Vagina (tissue), 2 donors: ENCODE measurements around the gene RETREG1. TPM values are rescaled to one million over a fixed set of nuclear protein-coding genes. Genes with fewer than 3 reads are reported as not detected.

Source experiments
- DNase-seq, 2 donors: peaks; one replicate each; pipeline ENCODE4 v3.0.0-alpha.2; 2017; ENCODE audit errors: extremely low spot score in 2 of 2
- H3K27ac ChIP-seq: fragments of 200-600 bp; sonication (generic); one replicate; pipeline ENCODE4 v1.5.1; 2019
- H3K27me3 ChIP-seq: fragments of 200-600 bp; sonication (generic); one replicate; pipeline ENCODE4 v1.5.1; 2019
- H3K36me3 ChIP-seq, 2 donors: fragments of 200-600 bp; sonication (generic); one replicate each; pipeline ENCODE4 v1.5.1; 2017 to 2019
- H3K4me1 ChIP-seq: fragments of 200-600 bp; sonication (generic); one replicate; pipeline ENCODE4 v1.5.1; 2019
- H3K4me3 ChIP-seq, 2 donors: fragments of 200-600 bp; sonication (generic); 1 replicate in 1 of 2; 2 replicates in 1 of 2; pipeline ENCODE4 v1.5.1; 2016 to 2019
- H3K9me3 ChIP-seq: fragments of 200-600 bp; sonication (generic); one replicate; pipeline ENCODE4 v1.5.1; 2019
- CTCF ChIP-seq, 3 experiments: fragments of 450-650 bp in 2 of 3; fragments of 200-600 bp in 1 of 3; sonication (generic) in 1 of 3; IDR thresholded peaks; one replicate each; pipeline ENCODE4 v1.5.1; 2017 to 2019; ENCODE audit warnings: antibody characterized with exemption in 3 of 3, mild to moderate bottlenecking in 2 of 3, moderate library complexity in 2 of 3
- POLR2A ChIP-seq, 2 donors: fragments of 450-650 bp; IDR thresholded peaks; one replicate each; pipeline ENCODE4 v1.6.1; 2017; ENCODE audit warnings: antibody characterized with exemption in 2 of 2, mild to moderate bottlenecking in 2 of 2, moderate library complexity in 2 of 2
- POLR2AphosphoS5 ChIP-seq, 2 donors: sonication (generic); formaldehyde crosslinking; IDR thresholded peaks; one replicate each; pipeline ENCODE4 v1.9.0; 2017; ENCODE audit warnings: antibody characterized with exemption in 2 of 2, mild to moderate bottlenecking in 2 of 2, low read depth in 1 of 2; ENCODE audit not compliant: insufficient read depth in 1 of 2
- intact Hi-C: fragments of 100-400 bp; cut with DNase I; formaldehyde crosslinking; loops from one replicate; pipeline ENCODE4 v1.15.1; 2023
- total RNA-seq: library from RNA; depleted of rRNA; stranded (reverse); fragments of >200 nt; gene quantifications from one replicate; pipeline ENCODE4 v1.2.3, GENCODE V29; 2016

Gene RETREG1
- total RNA-seq, 1 donor from 2014 or later: 27.7 TPM

- H3K4me1 ChIP-seq: peaks cover 27% of the 10 kb centered on the region
- H3K27me3 ChIP-seq: no peaks in the 10 kb centered on the region
- DNase-seq: no peak
- no peak for TF ChIP-seq POLR2AphosphoS5 (IDR thresholded peaks at IDR 0.05; ENCODE audit: insufficient read depth in 1 of 2, low read depth in 1 of 2)
- no peak for TF ChIP-seq POLR2A (IDR thresholded peaks at IDR 0.05)
- TF ChIP-seq CTCF (IDR thresholded peaks at IDR 0.05): no peak
- no peaks in the 10 kb centered on the region for H3K9me3 ChIP-seq
- H3K4me3 ChIP-seq: no peak overlapping the region
- intact Hi-C loops: no loop called here
- peak overlapping the region; percentile 11 for H3K27ac ChIP-seq
- H3K36me3 ChIP-seq: no peaks in the 10 kb centered on the region
Measured at GRCh38 chr5:16628376-16628775, 11.6 kb upstream of the RETREG1 start.

- Histone ChIP-seq H3K27me3 (no peaks in the 10 kb centered on the region), H3K27ac (no peak overlapping the region), H3K9me3 (no peaks in the 10 kb centered on the region), H3K4me1 (peaks cover 27% of the 10 kb centered on the region), H3K4me3 (no peak overlapping the region), H3K36me3 (no peaks in the 10 kb centered on the region)
- TF ChIP-seq POLR2A (IDR thresholded peaks at IDR 0.05) (no peak), POLR2AphosphoS5 (IDR thresholded peaks at IDR 0.05; ENCODE audit: insufficient read depth in 1 of 2, low read depth in 1 of 2) (no peak), CTCF (IDR thresholded peaks at IDR 0.05) (no peak)
- intact Hi-C loops: no loop called here
- DNase-seq: no peak
Measured at GRCh38 chr5:16626696-16627264, 10.0 kb upstream of the RETREG1 start.

DNA sequence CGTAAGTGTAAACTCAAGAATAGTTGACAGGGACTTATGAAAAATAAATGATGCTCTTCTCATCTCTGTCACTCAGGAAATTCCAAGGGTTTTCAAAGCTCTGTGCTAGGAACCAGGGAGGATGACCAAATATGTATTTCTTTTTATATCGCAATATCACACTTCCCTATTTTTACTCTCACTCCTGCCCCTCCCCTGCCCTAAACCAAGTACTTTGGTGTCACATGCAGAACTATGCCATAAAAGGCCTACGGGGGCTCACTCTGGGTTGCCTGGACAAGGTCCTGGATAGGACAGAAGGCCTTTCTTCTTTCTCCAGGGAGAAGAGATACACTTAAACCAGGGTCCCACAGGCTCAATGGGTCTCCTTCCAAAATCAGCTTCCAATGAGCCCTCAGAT is 8.3 kb upstream of the RETREG1 start:
- no peaks in the 10 kb centered on the region for H3K9me3 ChIP-seq
- DNase-seq: no peak
- no peak for TF ChIP-seq POLR2A (IDR thresholded peaks at IDR 0.05)
- no peak for TF ChIP-seq POLR2AphosphoS5 (IDR thresholded peaks at IDR 0.05; ENCODE audit: insufficient read depth in 1 of 2, low read depth in 1 of 2)
- TF ChIP-seq CTCF (IDR thresholded peaks at IDR 0.05): no peak
- no peaks in the 10 kb centered on the region for H3K36me3 ChIP-seq
- intact Hi-C loops: no loop called here
- H3K4me3 ChIP-seq: no peak overlapping the region
- H3K4me1 ChIP-seq: peaks cover 27% of the 10 kb centered on the region
- no peaks in the 10 kb centered on the region for H3K27me3 ChIP-seq
- H3K27ac ChIP-seq: no peak overlapping the region

DNA sequence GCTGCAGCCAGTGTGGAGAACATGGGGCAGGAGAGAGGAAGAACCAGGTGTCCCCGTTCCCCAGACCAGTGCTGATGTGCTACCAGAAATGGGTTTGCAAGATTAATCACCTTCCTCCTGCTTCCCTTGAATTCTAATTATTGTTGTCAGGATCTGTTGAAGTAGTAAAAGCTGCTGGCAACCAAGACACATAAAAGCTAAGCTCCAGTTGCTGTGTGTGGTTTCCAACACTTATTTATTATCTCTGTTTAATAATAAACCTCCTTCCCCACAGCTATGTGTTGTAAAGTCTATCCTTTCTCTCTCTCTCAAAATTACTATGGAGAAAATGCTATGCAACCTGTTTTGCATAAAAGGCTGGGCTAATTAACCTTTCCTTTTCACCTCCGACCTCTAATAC is 2.3 kb upstream of the RETREG1 start:
- peaks cover 17% of the 10 kb centered on the region for H3K4me1 ChIP-seq
- no peak for DNase-seq
- no peak overlapping the region for H3K4me3 ChIP-seq
- H3K9me3 ChIP-seq: no peaks in the 10 kb centered on the region
- H3K27ac ChIP-seq: no peak overlapping the region
- H3K36me3 ChIP-seq: no peaks in the 10 kb centered on the region
- TF ChIP-seq POLR2AphosphoS5 (IDR thresholded peaks at IDR 0.05; ENCODE audit: insufficient read depth in 1 of 2, low read depth in 1 of 2) (no peak), CTCF (IDR thresholded peaks at IDR 0.05) (no peak), POLR2A (IDR thresholded peaks at IDR 0.05) (no peak)
- intact Hi-C loops: no loop called here
- H3K27me3 ChIP-seq: no peaks in the 10 kb centered on the region

- TF ChIP-seq POLR2A (IDR thresholded peaks at IDR 0.05): no peak
- no peak for TF ChIP-seq CTCF (IDR thresholded peaks at IDR 0.05)
- TF ChIP-seq POLR2AphosphoS5 (IDR thresholded peaks at IDR 0.05; ENCODE audit: insufficient read depth in 1 of 2, low read depth in 1 of 2): no peak
- no peaks in the 10 kb centered on the region for H3K36me3 ChIP-seq
- no peaks in the 10 kb centered on the region for H3K27me3 ChIP-seq
- intact Hi-C loops: no loop called here
- no peak overlapping the region for H3K4me3 ChIP-seq
- H3K27ac ChIP-seq: no peak overlapping the region
- H3K9me3 ChIP-seq: no peaks in the 10 kb centered on the region
- DNase-seq: no peak
- peaks cover 17% of the 10 kb centered on the region for H3K4me1 ChIP-seq
Measured at GRCh38 chr5:16618138-16618897, 1.5 kb upstream of the RETREG1 start.
